Lower leg skin (tissue), 4 donors: ENCODE measurements around the gene SLC38A11. TPM values are rescaled to one million over a fixed set of nuclear protein-coding genes. Genes with fewer than 3 reads are reported as not detected.

ENCODE experiments used
- DNase-seq, 2 donors: peaks; one replicate each; pipeline ENCODE4 v3.0.0-alpha.2; 2019; ENCODE audit warnings: low spot score in 2 of 2
- H3K4me3 ChIP-seq: fragments of 200-600 bp; sonication (generic); 2 replicates; pipeline ENCODE4 v1.5.1; 2017; ENCODE audit warnings: mild to moderate bottlenecking, low read depth; ENCODE audit not compliant: poor library complexity, severe bottlenecking
- POLR2A ChIP-seq, 2 donors: fragments of 450-650 bp; IDR thresholded peaks; one replicate each; pipeline ENCODE4 v1.6.1; 2016 to 2017; ENCODE audit warnings: antibody characterized with exemption in 2 of 2, mild to moderate bottlenecking in 1 of 2, moderate library complexity in 1 of 2
- WGBS, 2 donors: methylation state at CpG; one replicate each; pipeline ENCODE4 v1.1.5; 2018; 5-methylcytosine and 5-hydroxymethylcytosine counted together
- intact Hi-C: fragments of 100-400 bp; cut with DNase I; formaldehyde crosslinking; loops from one replicate; pipeline ENCODE4 v1.15.0; 2023; ENCODE audit warnings: low total_unique reads
- total RNA-seq, 4 donors: library from RNA; depleted of rRNA; stranded (reverse); fragments of >200 nt; gene quantifications; one replicate each; pipeline ENCODE4 v1.1.0, GENCODE V29; 2016
- TF ChIP-seq, protein P1 (sequence below), 3 donors: fragments of 450-650 bp; IDR thresholded peaks; one replicate each; pipeline ENCODE4 v1.5.1; 2016; ENCODE audit warnings: antibody characterized with exemption in 3 of 3, mild to moderate bottlenecking in 3 of 3, moderate library complexity in 2 of 3

Gene SLC38A11
- total RNA-seq, 4 donors from 2014 or later, result 0.32 to 2.9 (median 0.52) TPM; not detected in 1

DNA sequence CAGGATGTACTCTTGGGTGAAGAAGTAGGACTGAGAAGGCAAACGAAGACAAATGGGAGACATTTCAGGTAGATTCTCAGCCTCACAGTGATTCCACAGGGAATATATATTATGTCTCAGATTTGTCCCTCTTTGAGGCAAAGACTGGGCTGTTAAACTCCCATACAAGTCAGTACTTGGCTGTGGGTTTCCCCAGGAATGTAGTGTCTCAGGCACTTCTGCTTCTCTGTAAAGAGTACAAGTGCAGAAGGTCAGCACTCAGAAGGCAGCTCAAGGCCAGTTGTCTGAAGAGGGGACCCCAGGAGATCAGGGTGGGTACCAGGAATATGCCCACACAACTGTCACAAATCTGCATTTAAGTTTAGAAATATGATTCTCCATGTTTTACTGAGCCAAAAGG is 73.8 kb downstream of the SLC38A11 start:
- no peak for DNase-seq
- no peak overlapping the region for H3K4me3 ChIP-seq
- intact Hi-C loops, result no loop called here
- TF ChIP-seq POLR2A (IDR thresholded peaks at IDR 0.05), result no peak
- TF ChIP-seq, protein P1, sequence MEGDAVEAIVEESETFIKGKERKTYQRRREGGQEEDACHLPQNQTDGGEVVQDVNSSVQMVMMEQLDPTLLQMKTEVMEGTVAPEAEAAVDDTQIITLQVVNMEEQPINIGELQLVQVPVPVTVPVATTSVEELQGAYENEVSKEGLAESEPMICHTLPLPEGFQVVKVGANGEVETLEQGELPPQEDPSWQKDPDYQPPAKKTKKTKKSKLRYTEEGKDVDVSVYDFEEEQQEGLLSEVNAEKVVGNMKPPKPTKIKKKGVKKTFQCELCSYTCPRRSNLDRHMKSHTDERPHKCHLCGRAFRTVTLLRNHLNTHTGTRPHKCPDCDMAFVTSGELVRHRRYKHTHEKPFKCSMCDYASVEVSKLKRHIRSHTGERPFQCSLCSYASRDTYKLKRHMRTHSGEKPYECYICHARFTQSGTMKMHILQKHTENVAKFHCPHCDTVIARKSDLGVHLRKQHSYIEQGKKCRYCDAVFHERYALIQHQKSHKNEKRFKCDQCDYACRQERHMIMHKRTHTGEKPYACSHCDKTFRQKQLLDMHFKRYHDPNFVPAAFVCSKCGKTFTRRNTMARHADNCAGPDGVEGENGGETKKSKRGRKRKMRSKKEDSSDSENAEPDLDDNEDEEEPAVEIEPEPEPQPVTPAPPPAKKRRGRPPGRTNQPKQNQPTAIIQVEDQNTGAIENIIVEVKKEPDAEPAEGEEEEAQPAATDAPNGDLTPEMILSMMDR (IDR thresholded peaks at IDR 0.05), result no peak
- 81 to 89% methylated on average over 1 of the region's 1 CpG for WGBS, 2 donors

DNA sequence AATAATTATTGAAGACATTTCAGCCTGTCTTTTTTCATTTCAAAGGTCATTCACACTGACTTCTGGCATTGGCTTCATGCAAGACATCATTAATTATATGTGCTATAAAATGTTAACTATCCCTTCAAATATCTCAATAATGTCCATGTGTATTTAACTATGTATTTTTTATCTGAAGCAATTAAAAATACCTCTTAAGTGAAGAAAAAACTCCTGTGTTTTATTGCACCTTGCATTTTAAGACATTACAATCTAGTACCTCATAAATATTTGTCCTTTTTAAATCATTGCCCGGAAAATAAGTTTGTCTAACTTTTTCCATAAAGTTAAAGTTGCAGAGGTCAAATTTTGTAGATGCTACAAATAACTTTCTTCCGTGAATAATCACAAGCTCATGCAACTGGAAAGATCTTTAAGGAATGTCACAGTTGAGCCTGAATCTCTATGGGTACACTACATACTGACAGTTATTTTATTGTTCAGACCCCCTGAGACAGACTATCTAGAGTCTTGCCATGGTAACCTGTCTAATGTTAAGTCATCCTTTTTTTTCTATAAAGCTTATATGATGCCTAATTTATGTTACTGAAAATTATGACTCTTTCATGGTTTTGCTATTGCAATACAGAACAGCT is 75.3 kb downstream of the SLC38A11 start:
- no peak overlapping the region for H3K4me3 ChIP-seq
- TF ChIP-seq POLR2A (IDR thresholded peaks at IDR 0.05), result no peak
- TF ChIP-seq, protein P1 (IDR thresholded peaks at IDR 0.05), result no peak
- WGBS, 2 donors, result 59 to 64% methylated on average over 2 of the region's 2 CpGs
- no peak for DNase-seq
- intact Hi-C loops, result no loop called here

DNA sequence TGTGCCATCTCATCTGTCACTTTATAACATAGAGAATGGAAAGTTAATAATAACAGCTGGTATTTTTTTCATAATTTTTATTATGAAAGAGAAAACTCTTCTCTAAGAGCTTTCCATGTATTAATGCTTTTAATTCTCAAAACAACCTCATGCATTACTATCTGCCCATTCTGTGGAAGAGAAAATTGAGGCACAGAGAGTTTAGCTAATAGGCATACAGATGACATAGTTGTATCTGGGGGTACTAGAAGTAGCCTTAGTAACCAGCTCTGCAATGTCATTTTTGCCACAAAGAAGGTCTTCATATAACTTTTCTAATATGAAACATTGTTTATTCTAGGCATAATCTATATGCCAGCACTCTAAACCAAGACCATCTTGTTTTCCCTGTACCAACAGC is 77.4 kb downstream of the SLC38A11 start:
- TF ChIP-seq, protein P1 (IDR thresholded peaks at IDR 0.05), result no peak
- TF ChIP-seq POLR2A (IDR thresholded peaks at IDR 0.05), result no peak
- no peak for DNase-seq
- no peak overlapping the region for H3K4me3 ChIP-seq
- intact Hi-C loops, result no loop called here

DNA sequence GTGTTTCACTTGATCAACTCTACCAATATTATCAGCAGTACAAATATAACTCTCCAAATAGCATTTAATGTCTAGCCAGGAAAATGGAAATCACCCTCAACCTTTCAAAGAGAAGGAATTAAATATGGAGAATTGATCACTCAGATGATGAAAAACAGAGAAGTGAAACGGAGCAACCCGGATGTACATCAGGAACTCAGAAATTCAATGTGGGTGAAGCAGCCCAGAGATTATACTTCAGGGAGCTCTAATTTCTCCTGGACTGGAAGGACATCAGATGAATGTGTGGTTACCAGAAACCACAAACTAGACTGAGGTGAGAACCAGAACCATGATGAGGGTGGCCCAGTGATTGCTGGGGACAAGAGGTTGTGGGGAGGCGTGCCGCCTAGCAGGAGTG is 78.2 kb downstream of the SLC38A11 start:
- intact Hi-C loops, result no loop called here
- 87 to 90% methylated on average over 4 of the region's 4 CpGs for WGBS, 2 donors
- no peak for TF ChIP-seq POLR2A (IDR thresholded peaks at IDR 0.05)
- TF ChIP-seq, protein P1 (IDR thresholded peaks at IDR 0.05), result no peak
- DNase-seq, result no peak
- H3K4me3 ChIP-seq, result no peak overlapping the region

DNA sequence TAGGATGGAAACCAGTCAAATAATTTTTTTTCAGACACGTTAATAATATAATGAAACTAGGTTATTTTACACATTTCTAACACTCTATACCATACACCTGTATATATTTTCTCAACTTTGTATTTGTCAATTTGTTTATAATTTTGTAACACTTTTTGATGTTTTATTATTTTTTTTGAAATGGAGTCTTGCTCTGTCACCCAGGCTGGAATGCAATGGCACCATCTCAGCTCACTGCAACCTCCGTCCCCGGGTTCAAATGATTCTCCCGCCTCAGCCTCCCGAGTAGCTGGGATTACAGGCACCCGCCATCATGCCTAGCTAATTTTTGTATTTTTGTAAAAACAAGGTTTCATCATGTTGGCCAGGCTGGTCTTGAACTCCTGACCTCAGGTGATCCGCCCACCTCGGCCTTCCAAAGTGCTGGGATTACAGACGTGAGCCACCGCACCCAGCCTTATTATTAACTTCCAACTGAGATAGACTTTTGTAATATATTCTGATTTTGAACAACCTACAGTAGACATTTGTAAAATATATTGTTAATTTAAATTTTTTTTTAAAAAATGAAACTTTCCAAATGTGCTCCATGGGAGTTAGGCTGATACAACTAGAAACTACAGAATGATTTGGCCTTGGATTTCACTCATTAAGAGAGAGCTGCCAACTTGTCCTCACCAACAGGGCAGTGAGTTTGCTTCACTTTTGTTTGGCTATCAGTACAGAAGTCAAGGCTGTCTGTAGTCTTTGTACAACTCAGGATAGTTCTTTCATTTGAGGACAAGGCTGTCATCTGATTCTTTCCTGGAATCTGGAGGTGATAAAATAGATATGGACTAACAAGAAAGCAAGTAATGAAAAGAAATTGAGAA is 79.8 kb downstream of the SLC38A11 start:
- DNase-seq, result no peak
- intact Hi-C loops, result no loop called here
- TF ChIP-seq POLR2A (IDR thresholded peaks at IDR 0.05), result no peak
- TF ChIP-seq, protein P1 (IDR thresholded peaks at IDR 0.05), result no peak
- no peak overlapping the region for H3K4me3 ChIP-seq
- WGBS, 2 donors, result 96 to 97% methylated on average over 10 of the region's 10 CpGs
